Kidney capillary endothelial cell (primary cell): ENCODE data around the gene ICAM1.
A peak's percentile ranks its signal among the peaks of the same experiment; 100 is the strongest.

ENCODE experiments used
- DNase-seq: peaks from one replicate; pipeline ENCODE4 v3.0.0-alpha.2; 2018; ENCODE audit warnings: low spot score

The ICAM1 gene

DNA sequence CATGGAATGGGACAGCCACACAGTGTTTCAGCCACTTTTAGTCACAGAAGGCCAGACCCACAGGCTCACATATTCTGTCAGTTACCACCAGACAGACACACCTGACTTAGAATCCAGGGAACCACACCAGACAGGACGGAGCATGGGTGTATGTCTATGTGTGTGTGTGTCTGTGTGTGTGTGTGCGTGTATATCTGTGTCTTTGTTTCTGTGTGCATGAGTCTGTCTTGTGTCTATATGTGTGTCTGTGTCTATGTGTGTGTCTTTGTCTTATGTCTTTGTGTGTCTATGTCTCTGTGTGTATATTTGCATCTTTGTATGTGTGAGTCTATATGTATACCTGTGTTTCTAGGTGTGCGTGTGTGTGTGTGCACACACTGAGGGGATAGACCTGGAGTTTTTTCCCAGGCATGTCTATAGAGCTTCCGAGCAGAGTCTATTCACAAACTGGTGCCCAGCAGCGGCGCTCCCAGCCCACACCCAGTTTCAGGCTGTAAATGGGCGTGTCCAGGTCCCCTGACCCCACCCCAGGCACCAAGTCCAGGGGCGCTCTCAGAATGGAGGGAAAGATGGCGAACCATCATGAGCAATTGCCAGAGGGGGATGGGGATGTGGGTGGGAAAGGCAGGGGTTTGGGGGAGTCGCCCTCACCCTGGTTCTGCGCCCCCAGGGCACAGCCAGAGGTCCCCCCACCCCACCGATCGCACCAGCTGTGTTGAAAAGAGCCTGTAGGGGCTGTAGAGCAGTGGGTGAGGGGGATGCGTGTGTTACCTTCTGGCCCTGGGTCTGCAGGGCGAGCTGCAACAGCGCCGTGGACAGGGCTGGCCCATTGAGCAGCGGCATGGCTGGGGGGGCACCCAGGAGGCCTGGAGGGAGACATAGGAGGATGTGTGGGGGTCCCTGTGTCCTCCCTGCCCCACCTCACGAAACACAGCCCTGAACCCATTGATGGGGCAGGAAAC lies 51.2 kb downstream of the ICAM1 start:
- no peak for DNase-seq

DNA sequence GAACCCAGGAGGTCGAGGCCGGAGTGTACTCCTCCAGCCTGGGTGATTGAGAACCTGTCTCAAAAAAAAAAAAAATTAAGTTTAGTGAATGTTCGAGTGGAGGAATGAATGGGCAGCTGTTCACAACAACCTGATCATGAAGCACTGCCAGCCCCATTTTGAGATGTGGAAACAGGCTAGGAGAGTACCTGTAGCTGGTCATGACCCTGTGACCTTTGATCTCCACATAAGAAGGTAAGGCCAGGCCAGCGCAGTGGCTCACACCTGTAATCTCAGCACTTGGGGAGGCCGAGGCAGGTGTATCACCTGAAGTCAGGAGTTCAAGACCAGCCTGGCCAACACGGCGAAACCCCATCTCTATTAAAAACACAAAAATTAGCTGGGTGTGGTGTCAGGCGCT lies 54.8 kb downstream of the ICAM1 start:
- no peak for DNase-seq

DNA sequence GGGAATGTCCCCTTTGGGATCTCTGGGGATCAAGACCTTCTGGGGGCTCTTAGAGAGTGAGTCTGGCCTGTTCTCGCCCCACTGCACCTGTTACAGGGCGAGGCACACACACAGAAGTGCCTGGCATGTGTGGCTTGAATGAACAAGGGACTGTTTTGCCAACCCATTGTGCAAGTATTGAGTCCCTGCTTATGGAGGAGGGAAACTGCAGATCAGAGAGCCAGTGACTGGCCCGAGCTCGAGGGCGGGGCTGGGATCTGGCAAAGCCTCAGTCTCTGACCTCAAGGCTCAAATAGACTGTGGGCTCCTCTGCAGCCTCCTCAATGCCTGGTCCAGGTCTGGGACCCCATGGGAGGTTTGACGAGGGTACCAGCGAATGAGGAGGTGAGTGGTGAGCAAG lies 56.9 kb downstream of the ICAM1 start:
- no peak for DNase-seq

GRCh38 chr19:10328558-10329429 lies 57.9 kb downstream of the ICAM1 start:
- DNase-seq, result no peak

DNA sequence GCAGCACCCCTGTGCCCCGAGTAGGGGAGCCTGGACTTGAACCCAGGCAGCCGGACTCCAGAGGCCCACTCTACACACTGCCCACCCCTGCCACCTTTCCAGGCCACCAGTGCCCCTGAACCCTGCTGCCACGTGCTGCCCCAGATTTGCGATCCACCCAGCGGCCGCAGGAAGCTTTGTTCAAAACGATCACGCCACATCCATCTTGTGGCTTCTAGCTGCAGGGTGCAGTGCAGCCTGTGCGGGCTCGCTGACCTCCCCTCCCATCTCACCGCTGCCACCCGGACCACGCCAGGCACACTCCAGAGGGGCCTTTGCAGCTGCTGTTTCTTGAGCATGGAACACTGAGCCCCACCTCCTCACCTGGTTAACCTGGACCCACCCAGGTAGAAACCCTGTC lies 58.6 kb downstream of the ICAM1 start:
- DNase-seq, result no peak

DNA sequence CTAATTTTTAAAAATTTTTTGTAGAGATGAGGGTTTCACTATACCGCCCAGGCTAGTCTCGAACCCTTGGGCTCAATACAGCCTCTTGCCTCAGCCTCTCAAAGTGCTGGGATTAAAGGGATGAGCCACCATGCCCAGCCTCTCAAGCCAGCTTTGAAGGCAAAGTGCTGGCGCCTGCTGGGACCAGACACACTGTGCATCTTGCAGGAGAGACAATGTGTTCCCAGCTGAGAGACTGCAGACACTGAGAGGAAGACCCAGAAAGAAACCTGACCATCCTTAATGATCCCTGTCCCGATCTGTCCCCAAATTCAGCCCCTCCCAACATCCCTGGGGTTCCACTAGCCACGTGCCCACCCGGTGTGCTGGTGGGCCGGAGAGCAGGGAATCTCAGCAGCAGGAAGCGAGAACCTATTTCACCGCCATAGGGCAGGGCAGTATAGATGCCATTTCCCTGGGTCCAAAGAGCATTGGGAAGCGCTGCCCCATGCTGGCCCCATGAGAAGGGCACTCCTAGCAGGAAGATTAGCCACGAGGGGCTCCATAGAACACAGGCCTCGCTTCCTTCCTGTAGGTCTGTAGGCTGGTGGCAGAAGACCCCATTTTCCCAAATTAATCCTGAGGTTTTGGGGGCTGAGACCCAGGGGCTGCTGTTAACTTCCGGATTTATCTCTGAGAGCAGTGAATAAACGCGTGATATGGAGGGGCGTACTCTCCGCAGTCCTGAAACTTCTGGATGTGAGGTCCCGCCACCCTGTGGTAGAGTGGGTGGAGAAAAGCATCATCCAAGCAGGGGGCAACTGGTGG lies 61.4 kb downstream of the ICAM1 start:
- DNase-seq, result no peak

DNA sequence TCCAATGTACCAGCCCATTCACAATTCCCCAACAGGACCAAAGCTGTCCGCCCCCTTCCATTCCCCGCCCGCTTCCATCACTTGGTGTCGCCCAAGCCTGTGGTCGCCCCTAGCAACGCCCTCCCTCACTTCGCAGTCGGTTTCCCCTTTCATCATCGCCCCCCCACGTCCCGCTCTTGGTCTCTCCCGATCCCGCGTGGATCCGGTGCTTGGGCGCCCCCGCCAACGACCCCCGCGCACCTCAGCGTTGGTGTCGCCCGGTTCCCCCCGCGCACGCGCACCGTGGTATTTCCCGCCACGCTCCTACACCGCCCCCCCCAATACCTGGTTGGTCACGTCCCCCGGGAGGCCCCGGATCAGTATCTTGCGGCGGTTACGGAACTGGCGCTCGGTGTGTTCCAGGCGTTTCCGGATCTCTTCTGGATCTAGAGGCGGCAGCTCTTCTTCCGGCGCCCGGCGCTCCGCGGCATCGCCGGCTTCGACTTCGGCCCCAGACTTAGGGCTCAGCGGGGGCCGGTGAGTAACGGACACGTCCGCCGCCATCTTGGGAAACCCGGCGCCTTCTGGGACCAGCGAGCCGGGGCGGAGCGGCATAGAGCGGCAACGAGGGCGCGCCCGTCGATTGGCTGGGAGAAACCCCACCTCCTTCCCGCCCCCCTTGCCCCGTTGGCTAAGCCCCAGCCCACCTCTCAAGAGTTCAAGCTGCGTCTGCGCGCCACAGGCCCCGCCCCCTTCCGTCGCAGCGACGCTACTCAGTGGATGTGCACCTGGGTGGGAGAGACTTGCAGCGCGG lies 62.2 kb downstream of the ICAM1 start, which contains the start of gene RAVER1:
TSS of gene RAVER1 (minus strand) at position 565 of the 793 bp plus-strand sequence. CDS start at position 543, 22 bp downstream.
- DNase-seq, result peak; percentile 96

GRCh38 chr19:10333758-10334587 lies 63.1 kb downstream of the ICAM1 start:
- DNase-seq, result peak; percentile 15

DNA sequence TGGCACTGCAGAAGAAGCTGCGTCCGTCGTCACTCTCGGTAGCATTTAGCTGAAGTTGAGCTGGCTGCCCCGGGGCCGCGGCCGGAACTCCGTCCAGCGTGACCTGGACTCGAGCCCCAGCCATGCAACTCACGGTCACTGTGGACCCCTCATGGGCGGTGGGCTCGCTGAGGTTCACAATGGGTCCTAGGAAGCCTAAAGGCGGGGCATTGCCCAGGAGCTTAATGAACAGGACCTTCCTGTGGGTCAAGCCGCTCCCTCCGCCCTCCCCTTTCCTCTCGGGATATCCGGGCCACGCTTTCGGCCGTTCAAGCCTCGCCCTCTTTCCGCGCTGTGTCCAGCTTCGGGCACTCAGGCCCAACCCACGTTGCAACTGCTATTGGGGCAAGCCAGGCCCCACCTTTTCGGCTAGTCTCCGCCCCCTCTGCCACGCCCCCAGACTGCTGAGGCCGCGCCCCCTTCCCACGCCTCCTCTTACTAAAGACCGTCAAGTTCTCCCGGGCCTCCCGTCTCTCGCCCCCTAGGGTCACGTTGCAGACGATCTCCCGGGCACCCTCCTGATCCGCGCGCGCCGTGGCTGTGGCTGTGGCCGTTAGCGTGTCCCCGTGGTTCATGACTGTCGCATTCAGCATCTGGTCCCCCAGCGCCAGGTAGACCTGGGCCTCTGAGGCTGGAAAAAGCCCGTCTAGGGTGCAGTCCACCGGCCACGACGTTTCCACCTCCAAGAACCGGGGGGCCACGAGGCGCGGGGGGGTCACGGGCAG lies 63.9 kb downstream of the ICAM1 start:
- peak; percentile 89 for DNase-seq

DNA sequence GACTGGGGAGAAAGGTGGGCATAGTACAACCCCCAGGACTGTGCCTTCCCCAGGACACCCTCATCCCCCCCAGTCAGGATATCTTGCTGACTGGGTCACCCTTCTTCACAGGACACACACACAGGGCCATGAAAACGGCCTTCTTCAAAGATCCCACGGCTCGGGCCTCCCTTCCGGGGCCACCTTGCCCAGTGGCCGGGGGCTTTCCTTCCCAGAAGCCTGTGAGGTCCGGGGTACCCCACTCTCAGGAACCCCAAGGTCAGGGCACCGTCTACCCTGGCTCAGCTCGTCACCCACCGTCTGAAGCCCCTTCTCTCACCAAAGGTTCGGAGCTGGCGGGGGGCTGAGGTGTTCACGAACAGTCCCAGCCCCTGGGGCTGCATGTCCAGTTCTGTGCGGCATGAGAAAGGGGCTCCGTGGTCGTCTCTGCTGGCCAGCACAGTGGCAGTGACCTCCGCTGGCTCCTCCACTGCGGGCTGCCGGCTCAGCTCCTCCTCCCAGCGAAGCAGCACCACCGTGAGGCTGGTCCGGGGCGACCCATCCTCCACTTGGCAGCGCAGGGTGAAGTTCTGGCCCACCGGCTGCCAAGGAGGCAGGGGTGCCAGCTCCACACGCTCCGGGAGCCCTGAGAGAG lies 64.5 kb downstream of the ICAM1 start:
- DNase-seq, result no peak
